NCI-H510A (cell line): Measurements from ENCODE around the gene POU3F1.
"Not testable (repeated sequence)": the region's sequence is repeated elsewhere in the genome, so short reads cannot be mapped to it uniquely, and the experiment has no call there.

Experiments used
- DNase-seq: peaks from one replicate; lab custom pipeline; 2025; lab: John Stamatoyannopoulos, UW

POU3F1 gene

GRCh38 chr1:38047603-38048141, 1.1 kb upstream of the POU3F1 start:
- DNase-seq = no peak

GRCh38 chr1:38046884-38047602, 450 bp upstream of the POU3F1 start:
- peak; percentile 99 for DNase-seq

GRCh38 chr1:38045401-38046332, 926 bp downstream of the POU3F1 start:
- peak; percentile 81 for DNase-seq

GRCh38 chr1:38044221-38045215, 2.1 kb downstream of the POU3F1 start:
- no peak for DNase-seq

GRCh38 chr1:38043036-38043747, 3.4 kb downstream of the POU3F1 start:
- no peak for DNase-seq

- no peak for DNase-seq
These were observed 4.4 kb downstream of the POU3F1 start for GRCh38 chr1:38041936-38042834.

- DNase-seq = no peak
These were observed 7.1 kb downstream of the POU3F1 start for GRCh38 chr1:38039331-38040088.

- DNase-seq = no peak
These were observed 7.7 kb downstream of the POU3F1 start for GRCh38 chr1:38038861-38039260.

GRCh38 chr1:38037221-38037939, 9.2 kb downstream of the POU3F1 start:
- no peak for DNase-seq

- no peak for DNase-seq
These were observed 11.7 kb downstream of the POU3F1 start for GRCh38 chr1:38034871-38035270.

GRCh38 chr1:38032992-38033391, 13.6 kb downstream of the POU3F1 start:
- not testable (repeated sequence) for DNase-seq

GRCh38 chr1:38031513-38031866, 15.1 kb downstream of the POU3F1 start:
- DNase-seq = no peak

- no peak for DNase-seq
These were observed 15.7 kb downstream of the POU3F1 start for GRCh38 chr1:38030596-38031512.

- DNase-seq = peak; percentile 87
These were observed 16.7 kb downstream of the POU3F1 start for GRCh38 chr1:38029685-38030511.

- peak; percentile 94 for DNase-seq
These were observed 17.4 kb downstream of the POU3F1 start for GRCh38 chr1:38029081-38029681.

- DNase-seq = no peak
These were observed 17.9 kb downstream of the POU3F1 start for GRCh38 chr1:38028671-38029070.
